H9 (cell line): ENCODE measurements around the gene HNRNPR. TPM values are rescaled to one million over a fixed set of nuclear protein-coding genes. Genes with fewer than 3 reads are reported as not detected.

Experiments used
- DNase-seq: peaks from one replicate; pipeline ENCODE4 v3.0.0-alpha.2; 2017
- H2AFZ ChIP-seq: one replicate; pipeline ENCODE4 v1.6.1; 2013; ENCODE audit warnings: mild to moderate bottlenecking, low read length, control low read depth, moderate library complexity
- H2AK5ac ChIP-seq: 2 replicates; pipeline ENCODE4 v1.6.1; 2013; ENCODE audit warnings: low read length, control low read depth, mixed read lengths; ENCODE audit not compliant: insufficient read length
- H2BK120ac ChIP-seq: one replicate; pipeline ENCODE4 v1.6.1; 2013; ENCODE audit warnings: low read depth, mild to moderate bottlenecking, low read length, control low read depth, inconsistent platforms; ENCODE audit not compliant: poor library complexity, severe bottlenecking
- H2BK12ac ChIP-seq: 2 replicates; pipeline ENCODE4 v1.6.1; 2013; ENCODE audit warnings: low read length, control low read depth, mixed read lengths, low read depth; ENCODE audit not compliant: insufficient read length
- H2BK15ac ChIP-seq: 2 replicates; pipeline ENCODE4 v1.6.1; 2013; ENCODE audit warnings: low read depth, low read length, control low read depth
- H2BK20ac ChIP-seq: one replicate; pipeline ENCODE4 v1.6.1; 2013; ENCODE audit warnings: low read depth, mild to moderate bottlenecking, low read length, control low read depth, inconsistent platforms; ENCODE audit not compliant: poor library complexity, severe bottlenecking
- H2BK5ac ChIP-seq: 2 replicates; pipeline ENCODE4 v1.6.1; 2013; ENCODE audit warnings: low read length, control low read depth, mixed read lengths; ENCODE audit not compliant: insufficient read length
- H3K14ac ChIP-seq: 2 replicates; pipeline ENCODE4 v1.6.1; 2013; ENCODE audit warnings: low read length, control low read depth; ENCODE audit not compliant: insufficient read depth
- H3K18ac ChIP-seq: 2 replicates; pipeline ENCODE4 v1.6.1; 2013; ENCODE audit warnings: low read depth, mild to moderate bottlenecking, mixed read lengths, low read length, control low read depth; ENCODE audit not compliant: insufficient read length
- H3K23ac ChIP-seq: 2 replicates; pipeline ENCODE4 v1.6.1; 2013; ENCODE audit warnings: low read length, control low read depth, mixed read lengths, low read depth; ENCODE audit not compliant: insufficient read length
- H3K23me2 ChIP-seq: 2 replicates; pipeline ENCODE4 v1.6.1; 2013; ENCODE audit warnings: low read depth, mild to moderate bottlenecking, mixed read lengths, low read length, control low read depth; ENCODE audit not compliant: insufficient read length, poor library complexity, severe bottlenecking
- H3K27ac ChIP-seq: 2 replicates; pipeline ENCODE4 v1.5.1; 2013; ENCODE audit warnings: low read length, control low read depth, mixed read lengths, low read depth; ENCODE audit not compliant: insufficient read length
- H3K27me3 ChIP-seq: 2 replicates; pipeline ENCODE4 v1.6.1; 2013; ENCODE audit warnings: low read length, control low read depth, inconsistent platforms; ENCODE audit not compliant: insufficient read depth
- H3K4ac ChIP-seq: 2 replicates; pipeline ENCODE4 v1.6.1; 2013; ENCODE audit warnings: low read depth, mild to moderate bottlenecking, control low read depth, inconsistent platforms, low read length, moderate library complexity
- H3K4me1 ChIP-seq: 2 replicates; pipeline ENCODE4 v1.6.1; 2013; ENCODE audit warnings: low read length, control low read depth, inconsistent platforms; ENCODE audit not compliant: insufficient read depth
- H3K4me2 ChIP-seq: 2 replicates; pipeline ENCODE4 v1.6.1; 2013; ENCODE audit warnings: low read length, control low read depth, mixed read lengths; ENCODE audit not compliant: insufficient read length, insufficient read depth
- H3K56ac ChIP-seq: 2 replicates; pipeline ENCODE4 v1.6.1; 2013; ENCODE audit warnings: low read depth, mild to moderate bottlenecking, mixed read lengths, low read length, control low read depth; ENCODE audit not compliant: insufficient read length
- H3K79me1 ChIP-seq: 2 replicates; pipeline ENCODE4 v1.6.1; 2013; ENCODE audit warnings: low read depth, mild to moderate bottlenecking, moderate library complexity, low read length, control low read depth, inconsistent platforms; ENCODE audit not compliant: insufficient read depth, poor library complexity, severe bottlenecking
- H3K79me2 ChIP-seq: 2 replicates; pipeline ENCODE4 v1.6.1; 2013; ENCODE audit warnings: low read length, control low read depth, inconsistent platforms; ENCODE audit not compliant: insufficient read depth
- H3K9ac ChIP-seq: 2 replicates; pipeline ENCODE4 v1.6.1; 2013; ENCODE audit warnings: low read length, control low read depth, mixed read lengths; ENCODE audit not compliant: insufficient read length; ENCODE audit errors: extremely low read depth
- H3K9me3 ChIP-seq: one replicate; pipeline ENCODE4 v1.6.1; 2013; ENCODE audit warnings: low read depth, low read length, inconsistent platforms; ENCODE audit not compliant: control insufficient read depth
- H3T11ph ChIP-seq: one replicate; pipeline ENCODE4 v1.6.1; 2013; ENCODE audit warnings: mild to moderate bottlenecking, low read length, control low read depth, inconsistent platforms
- H4K20me1 ChIP-seq: one replicate; pipeline ENCODE4 v1.6.1; 2013; ENCODE audit not compliant: control insufficient read depth, insufficient read length, insufficient read depth
- H4K5ac ChIP-seq: 2 replicates; pipeline ENCODE4 v1.6.1; 2013; ENCODE audit warnings: low read depth, mild to moderate bottlenecking, mixed read lengths, low read length, control low read depth; ENCODE audit not compliant: insufficient read length
- H4K8ac ChIP-seq: replicated peaks from 2 replicates; pipeline ENCODE4 v1.6.1; 2013; ENCODE audit warnings: low read length, control low read depth, mixed read lengths, low read depth; ENCODE audit not compliant: insufficient read length
- H4K91ac ChIP-seq: 2 replicates; pipeline ENCODE4 v1.6.1; 2013; ENCODE audit warnings: low read depth, mild to moderate bottlenecking, moderate library complexity, mixed read lengths, low read length, control low read depth; ENCODE audit not compliant: insufficient read length
- H3K27ac Mint-ChIP-seq, 3 experiments: 2 replicates in 2 of 3; 3 replicates in 1 of 3; pipeline ENCODE4 v1.8.0; 2020 to 2021; ENCODE audit warnings: mixed read lengths in 3 of 3, mild to moderate bottlenecking in 1 of 3, moderate library complexity in 1 of 3
- H3K27me3 Mint-ChIP-seq: 2 replicates; pipeline ENCODE4 v1.8.0; 2021; ENCODE audit warnings: low read depth, mild to moderate bottlenecking, moderate library complexity, mixed read lengths
- H3K36me3 Mint-ChIP-seq, 3 experiments: 2 replicates in 2 of 3; 3 replicates in 1 of 3; pipeline ENCODE4 v1.8.0; 2020 to 2021; ENCODE audit warnings: low read depth in 3 of 3, mixed read lengths in 3 of 3; ENCODE audit not compliant: insufficient read depth in 1 of 3
- H3K4me1 Mint-ChIP-seq, 2 experiments: 2 replicates each; pipeline ENCODE4 v1.8.0; 2020; ENCODE audit warnings: mixed read lengths in 2 of 2
- H3K4me3 Mint-ChIP-seq, 2 experiments: 2 replicates in 1 of 2; 3 replicates in 1 of 2; pipeline ENCODE4 v1.8.0; 2020 to 2021; ENCODE audit warnings: mild to moderate bottlenecking in 2 of 2, mixed read lengths in 2 of 2, moderate library complexity in 1 of 2
- H3K9me3 Mint-ChIP-seq, 2 experiments: 2 replicates in 1 of 2; 3 replicates in 1 of 2; pipeline ENCODE4 v1.8.0; 2020; ENCODE audit warnings: mild to moderate bottlenecking in 2 of 2, mixed read lengths in 2 of 2, moderate library complexity in 1 of 2
- WGBS: extraction: QIAGEN DNeasy Blood & Tissue Kit; methylation state at CpG from one replicate; pipeline ENCODE4 v1.1.7; 2013; ENCODE audit warnings: missing lambda C conversion rate, low lambda C conversion rate, mixed read lengths; ENCODE audit not compliant: insufficient read length; ENCODE audit errors: extremely low coverage; 5-methylcytosine and 5-hydroxymethylcytosine counted together
- total RNA-seq: library from RNA; stranded (reverse); gene quantifications from 2 replicates; pipeline ENCODE4 v1.2.1, GENCODE V29; 2021
- TF ChIP-seq, protein P1 (sequence below): fragments of 200-600 bp; sonication (generic); conservative IDR thresholded peaks from 3 replicates; pipeline ENCODE4 v1.8.0; 2021; ENCODE audit warnings: antibody characterized with exemption, mild to moderate bottlenecking

Gene HNRNPR
- total RNA-seq, 1 experiment from 2014 or later = 196 TPM

GRCh38 chr1:23282957-23283356, 61.1 kb downstream of the HNRNPR start:
- Histone ChIP-seq H3K79me1 (no peaks in the 10 kb centered on the region), H3K27me3 (no peaks in the 10 kb centered on the region), H3K14ac (no peak overlapping the region), H4K91ac (no peak overlapping the region), H3T11ph (no peak overlapping the region), H2AK5ac (no peak overlapping the region), H2BK20ac (no peak overlapping the region), H3K23me2 (no peaks in the 10 kb centered on the region), H3K9ac (no peak overlapping the region), H3K4me1 (no peaks in the 10 kb centered on the region), H3K27ac (no peak overlapping the region), H3K18ac (no peak overlapping the region), H3K9me3 (no peaks in the 10 kb centered on the region), H3K4ac (no peak overlapping the region), H2BK120ac (no peak overlapping the region), H3K56ac (no peak overlapping the region), H3K79me2 (no peaks in the 10 kb centered on the region), H3K23ac (no peak overlapping the region), H4K20me1 (no peaks in the 10 kb centered on the region), H4K8ac (no peak overlapping the region), H2BK12ac (no peak overlapping the region), H2BK15ac (no peak overlapping the region), H2AFZ (no peak overlapping the region), H3K4me2 (no peak overlapping the region), H4K5ac (no peak overlapping the region), H2BK5ac (no peak overlapping the region)
- Mint-ChIP-seq H3K9me3 (no peaks in the 10 kb centered on the region), H3K4me3 (no peak overlapping the region), H3K4me1 (no peaks in the 10 kb centered on the region), H3K36me3 (peaks cover 9 to 46% (median 40%) of the 10 kb centered on the region in 3 experiments; a peak in 6 of 7 replicates), H3K27ac (no peak overlapping the region), H3K27me3 (no peaks in the 10 kb centered on the region)
- no peak for DNase-seq
- TF ChIP-seq, protein P1, sequence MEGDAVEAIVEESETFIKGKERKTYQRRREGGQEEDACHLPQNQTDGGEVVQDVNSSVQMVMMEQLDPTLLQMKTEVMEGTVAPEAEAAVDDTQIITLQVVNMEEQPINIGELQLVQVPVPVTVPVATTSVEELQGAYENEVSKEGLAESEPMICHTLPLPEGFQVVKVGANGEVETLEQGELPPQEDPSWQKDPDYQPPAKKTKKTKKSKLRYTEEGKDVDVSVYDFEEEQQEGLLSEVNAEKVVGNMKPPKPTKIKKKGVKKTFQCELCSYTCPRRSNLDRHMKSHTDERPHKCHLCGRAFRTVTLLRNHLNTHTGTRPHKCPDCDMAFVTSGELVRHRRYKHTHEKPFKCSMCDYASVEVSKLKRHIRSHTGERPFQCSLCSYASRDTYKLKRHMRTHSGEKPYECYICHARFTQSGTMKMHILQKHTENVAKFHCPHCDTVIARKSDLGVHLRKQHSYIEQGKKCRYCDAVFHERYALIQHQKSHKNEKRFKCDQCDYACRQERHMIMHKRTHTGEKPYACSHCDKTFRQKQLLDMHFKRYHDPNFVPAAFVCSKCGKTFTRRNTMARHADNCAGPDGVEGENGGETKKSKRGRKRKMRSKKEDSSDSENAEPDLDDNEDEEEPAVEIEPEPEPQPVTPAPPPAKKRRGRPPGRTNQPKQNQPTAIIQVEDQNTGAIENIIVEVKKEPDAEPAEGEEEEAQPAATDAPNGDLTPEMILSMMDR = no peak
- WGBS = no CpG with 5 or more reads among the region's 5 CpGs
